GM18909 (cell line): ENCODE data around the gene MTOR.
A peak's percentile ranks its signal among the peaks of the same experiment; 100 is the strongest.
"Not testable (repeated sequence)": the region's sequence is repeated elsewhere in the genome, so short reads cannot be mapped to it uniquely, and the experiment has no call there.

ENCODE experiments used
- ATAC-seq: cut with Tn5 transposase; IDR thresholded peaks from one replicate; pipeline ENCODE4 v1.9.1; 2021; ENCODE audit warnings: mild to moderate bottlenecking; ENCODE audit not compliant: unreplicated experiment, poor library complexity

MTOR gene

GRCh38 chr1:11129649-11130390 is 132.5 kb downstream of the MTOR start:
- no peak for ATAC-seq

GRCh38 chr1:11126569-11126968 is 135.8 kb downstream of the MTOR start:
- no peak for ATAC-seq

GRCh38 chr1:11125931-11126330 is 136.4 kb downstream of the MTOR start:
- ATAC-seq = no peak

GRCh38 chr1:11124965-11125364 is 137.4 kb downstream of the MTOR start:
- no peak for ATAC-seq

- ATAC-seq = no peak
Measured at GRCh38 chr1:11116318-11116717, 146.0 kb downstream of the MTOR start.

GRCh38 chr1:11114966-11115365 is 147.4 kb downstream of the MTOR start:
- no peak for ATAC-seq

- no peak for ATAC-seq
Measured at GRCh38 chr1:11109047-11109760, 153.1 kb downstream of the MTOR start.

GRCh38 chr1:11107599-11107998 is 154.8 kb downstream of the MTOR start:
- no peak for ATAC-seq

GRCh38 chr1:11105586-11105985 is 156.8 kb downstream of the MTOR start:
- ATAC-seq = no peak

- no peak for ATAC-seq
Measured at GRCh38 chr1:11101347-11101746, 161.0 kb downstream of the MTOR start.

- not testable (repeated sequence) for ATAC-seq
Measured at GRCh38 chr1:11100806-11101205, 161.5 kb downstream of the MTOR start.

- no peak for ATAC-seq
Measured at GRCh38 chr1:11100149-11100493, 162.2 kb downstream of the MTOR start.

GRCh38 chr1:11099310-11100148 is 162.8 kb downstream of the MTOR start, which contains the start of gene EXOSC10:
Gene EXOSC10 (minus strand): TSS chr1:11099869. CDS start chr1:11099831, 38 bp downstream.
- peak; percentile 91 for ATAC-seq

- ATAC-seq = no peak
Measured at GRCh38 chr1:11098931-11099309, 163.4 kb downstream of the MTOR start.

GRCh38 chr1:11083784-11084183 is 178.6 kb downstream of the MTOR start:
- ATAC-seq = not testable (repeated sequence)

GRCh38 chr1:11080931-11081330 is 181.4 kb downstream of the MTOR start:
- no peak for ATAC-seq

GRCh38 chr1:11078631-11079030 is 183.7 kb downstream of the MTOR start:
- ATAC-seq = no peak

GRCh38 chr1:11073398-11073797 is 189.0 kb downstream of the MTOR start:
- not testable (repeated sequence) for ATAC-seq

- ATAC-seq = no peak
Measured at GRCh38 chr1:11072216-11072917, 190.0 kb downstream of the MTOR start.

- no peak for ATAC-seq
Measured at GRCh38 chr1:11071463-11072215, 190.7 kb downstream of the MTOR start.
